GM19239 (cell line): ENCODE results near the gene RGS8.
A peak's percentile ranks its signal among the peaks of the same experiment; 100 is the strongest.

Source experiments
- DNase-seq: peaks from one replicate; pipeline ENCODE4 v3.0.0; 2011; ENCODE audit warnings: low spot score; ENCODE audit not compliant: insufficient read length
- FAIRE-seq: peaks from 2 replicates; lab custom pipeline; 2011; peaks lifted over from hg19 to GRCh38; lab: Jason Lieb, UNC

RGS8 gene

GRCh38 chr1:182674346-182675246 lies 9.8 kb downstream of the RGS8 start:
- no peak for DNase-seq

DNA sequence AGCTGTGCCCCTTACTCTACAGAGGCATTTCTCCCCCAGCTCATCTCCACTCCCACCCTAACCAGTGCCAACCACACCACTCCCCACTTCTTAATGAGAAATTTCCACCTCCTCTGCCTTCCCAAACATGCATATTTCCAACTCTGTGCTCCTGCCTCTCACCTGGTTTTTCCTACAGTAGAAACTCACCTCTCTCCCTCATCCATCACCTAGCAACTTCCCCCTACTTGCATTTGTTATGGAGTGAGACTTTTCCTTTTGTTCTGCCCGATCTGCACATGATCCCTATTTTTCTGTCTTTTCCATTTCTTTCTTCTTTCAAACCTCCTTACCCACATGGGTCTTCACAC lies 11.9 kb downstream of the RGS8 start:
- no peak for FAIRE-seq

More at GRCh38 chr1:182674346-182675246, 9.8 kb downstream of the RGS8 start:
- no peak for FAIRE-seq

GRCh38 chr1:182671750-182672486 lies 12.5 kb downstream of the RGS8 start:
- no peak for DNase-seq
- FAIRE-seq: no peak

More for the DNA sequence above, 11.9 kb downstream of the RGS8 start:
- DNase-seq: no peak

- no peak for FAIRE-seq
- DNase-seq: no peak
Measured at GRCh38 chr1:182670032-182670749, 14.2 kb downstream of the RGS8 start.

DNA sequence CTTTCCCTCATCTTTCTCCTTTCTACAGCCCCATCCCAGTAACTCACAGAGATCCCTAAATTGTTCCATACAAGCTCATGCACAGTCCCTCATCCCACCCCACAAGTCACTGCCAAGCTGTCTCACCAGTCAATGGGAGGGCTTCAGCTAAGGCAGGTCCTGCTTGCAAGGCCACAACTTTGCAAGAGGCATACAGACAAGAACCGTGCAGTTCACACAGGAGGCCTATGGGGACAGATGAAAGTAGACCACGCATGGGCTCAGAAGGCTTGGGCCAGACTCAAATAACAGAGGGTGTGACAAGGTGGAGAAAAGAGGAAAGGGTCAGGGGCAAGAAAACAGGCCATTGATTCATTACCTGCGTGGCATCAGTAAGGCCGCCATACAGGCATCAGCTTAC lies 15.1 kb downstream of the RGS8 start:
- DNase-seq (no peak), FAIRE-seq (no peak)

DNA sequence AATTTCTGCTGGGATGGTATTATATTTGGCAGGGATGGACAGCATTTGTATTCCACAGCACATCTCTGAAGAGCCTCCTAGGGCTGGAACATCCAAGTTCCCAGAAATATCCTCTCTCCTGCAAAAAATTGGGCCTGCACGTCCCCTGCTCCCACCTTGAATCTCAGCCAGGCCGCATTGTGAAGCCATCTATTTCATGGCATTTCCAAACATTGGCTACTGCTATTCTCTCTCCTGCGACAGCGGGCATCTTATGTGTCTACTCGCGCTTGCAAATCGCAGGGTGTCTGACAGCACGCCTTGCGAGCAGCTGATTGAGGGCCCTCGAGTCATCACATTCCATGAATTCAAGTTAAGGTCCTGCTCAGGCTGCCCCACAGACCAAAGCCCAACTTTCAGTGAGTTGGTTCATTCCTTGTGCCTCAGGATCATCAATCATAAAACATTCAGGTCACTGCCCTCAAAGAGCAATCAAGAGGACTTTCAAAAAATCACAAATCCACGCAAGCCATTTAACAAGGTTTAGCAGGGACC lies 15.8 kb downstream of the RGS8 start:
- DNase-seq (no peak), FAIRE-seq (no peak)

- FAIRE-seq: no peak
- DNase-seq: no peak
Measured at GRCh38 chr1:182667848-182668505, 16.4 kb downstream of the RGS8 start.

DNA sequence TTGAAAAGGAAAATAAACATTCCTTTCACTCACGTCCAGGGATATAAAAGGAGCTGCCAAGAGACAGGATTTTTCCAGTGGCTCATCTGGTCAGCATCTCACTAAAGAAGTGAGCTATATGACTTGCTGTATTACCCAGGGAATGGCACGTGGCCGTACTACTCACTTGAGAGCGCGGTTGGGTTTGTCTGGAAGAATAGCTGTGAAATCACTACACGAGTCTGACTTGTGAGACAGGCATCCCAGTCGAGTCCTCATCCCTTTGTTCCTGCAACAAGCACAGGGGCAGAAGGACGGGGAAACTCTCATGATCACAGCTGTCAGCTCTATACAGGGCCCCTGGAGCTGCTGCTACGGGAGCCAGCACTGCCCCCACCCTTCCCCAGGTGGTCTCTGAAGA lies 17.7 kb downstream of the RGS8 start:
- DNase-seq (no peak), FAIRE-seq (no peak)

GRCh38 chr1:182664296-182664695 lies 20.1 kb downstream of the RGS8 start:
- no peak for DNase-seq

DNA sequence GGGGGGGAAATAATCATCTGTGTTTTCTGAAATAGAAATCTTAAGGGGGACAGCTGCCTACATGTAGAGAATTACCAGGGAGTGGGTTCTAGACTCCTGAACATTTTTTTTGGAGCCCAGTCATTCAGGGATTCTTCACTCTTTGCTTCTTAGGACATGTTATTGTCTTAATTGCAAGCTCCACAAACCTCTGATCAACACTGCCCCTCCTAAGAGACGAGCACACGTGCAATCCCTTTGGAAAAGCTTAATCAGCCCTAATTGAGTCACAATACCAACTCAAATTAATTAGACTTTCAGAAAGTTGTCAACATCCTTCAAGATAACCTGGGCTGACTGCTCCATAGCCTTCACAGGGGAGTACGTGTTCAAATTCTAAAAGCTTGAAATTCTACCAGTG lies 21.4 kb downstream of the RGS8 start:
- DNase-seq (no peak), FAIRE-seq (no peak)

More at GRCh38 chr1:182664296-182664695, 20.1 kb downstream of the RGS8 start:
- no peak for FAIRE-seq

DNA sequence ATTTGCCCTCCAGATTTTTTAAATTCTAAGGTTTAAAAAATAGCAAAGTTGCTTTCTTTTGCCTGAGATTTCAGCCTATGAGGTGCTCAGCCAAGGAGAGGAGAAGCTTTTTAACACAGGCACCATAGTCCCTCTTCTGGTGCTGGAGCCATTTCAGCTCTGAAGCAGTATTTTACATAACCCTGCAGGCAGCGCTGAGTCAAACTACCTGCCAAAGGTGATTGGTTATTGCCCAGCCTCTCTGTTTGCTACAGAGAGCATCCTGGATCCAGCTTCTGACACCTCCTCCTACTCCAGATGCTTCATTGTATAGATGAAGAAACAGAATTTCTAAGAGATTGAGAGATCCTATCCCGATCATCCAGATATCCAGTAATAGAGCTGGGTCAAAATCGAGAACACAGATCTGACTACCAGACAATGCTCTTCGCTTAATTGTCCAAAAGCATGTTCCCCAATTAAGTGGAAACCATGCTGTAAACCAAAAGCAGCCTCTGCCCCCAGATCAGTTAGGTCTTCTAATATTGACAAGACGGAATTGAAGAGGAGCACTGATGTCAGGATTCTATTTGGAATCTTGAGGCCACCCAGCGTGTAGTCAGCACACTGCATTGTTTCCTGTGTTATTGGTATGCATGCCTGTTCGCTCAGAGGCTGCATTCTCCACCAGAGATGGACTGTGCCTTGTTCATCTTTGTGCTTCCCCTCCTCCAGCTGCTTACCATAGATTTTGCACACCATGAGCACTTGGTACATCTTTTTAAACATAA lies 22.1 kb downstream of the RGS8 start:
- FAIRE-seq (no peak), DNase-seq (no peak)

DNA sequence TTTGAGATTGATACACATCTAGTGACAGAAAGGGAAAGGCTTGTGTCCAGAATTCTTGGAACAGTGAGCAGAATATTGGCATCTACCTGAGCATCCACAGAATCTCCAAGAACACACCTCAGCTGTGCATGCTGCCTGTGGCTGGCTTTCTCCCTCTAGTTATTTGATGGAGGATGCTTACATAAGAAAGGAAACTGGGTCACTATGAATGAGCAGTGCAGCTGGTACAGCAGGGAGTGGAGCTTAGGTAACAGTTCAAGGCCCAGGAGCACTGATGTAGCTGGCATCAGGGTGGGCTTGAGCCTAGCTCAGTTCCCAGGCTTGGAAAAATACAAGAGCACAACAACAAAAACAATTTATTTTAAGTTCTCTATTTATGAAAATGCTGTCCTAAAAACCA lies 26.3 kb downstream of the RGS8 start:
- no peak for DNase-seq
- no peak for FAIRE-seq

- FAIRE-seq (no peak), DNase-seq (no peak)
Measured at GRCh38 chr1:182656842-182657397, 27.5 kb downstream of the RGS8 start.

GRCh38 chr1:182653986-182654385 lies 30.4 kb downstream of the RGS8 start:
- FAIRE-seq: no peak

DNA sequence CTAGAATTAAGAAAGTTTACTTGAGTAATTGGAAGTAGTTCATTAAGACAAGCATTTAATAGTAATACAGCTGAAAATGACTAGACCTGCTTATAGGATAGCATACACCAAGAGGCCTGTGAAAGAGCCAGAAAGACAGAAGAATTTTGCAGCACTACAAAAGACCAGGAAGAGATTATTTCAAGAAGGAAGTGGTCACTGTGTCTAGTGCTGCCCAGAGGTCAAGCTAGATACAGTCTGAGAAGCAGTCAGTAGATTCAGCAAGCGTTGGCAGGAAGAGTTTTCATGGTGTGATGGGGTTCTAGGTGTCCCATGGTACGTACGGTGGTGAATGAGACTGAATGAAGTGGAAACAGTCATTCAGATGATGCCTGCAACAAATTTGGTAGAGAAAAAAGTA lies 31.5 kb downstream of the RGS8 start:
- FAIRE-seq: no peak
- no peak for DNase-seq

More at GRCh38 chr1:182653986-182654385, 30.4 kb downstream of the RGS8 start:
- DNase-seq: no peak

DNA sequence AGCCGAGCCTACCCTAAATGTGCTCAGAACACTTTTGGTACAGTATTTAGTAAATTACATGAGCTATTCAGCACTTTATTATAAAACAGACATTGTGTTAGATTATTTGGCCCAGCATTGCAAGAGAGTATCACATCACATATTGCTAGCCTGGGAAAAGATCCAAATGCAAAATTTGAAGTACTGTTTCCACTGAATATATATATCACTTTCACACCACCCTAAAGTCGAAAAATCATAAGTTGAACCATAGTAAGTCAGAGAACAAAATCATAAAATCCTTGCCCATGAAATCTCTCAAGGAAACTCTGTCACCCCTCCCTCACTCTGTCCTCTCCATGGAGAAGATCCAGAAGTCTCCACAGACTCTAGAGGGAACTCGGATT lies 33.1 kb downstream of the RGS8 start:
- FAIRE-seq: no peak
- no peak for DNase-seq

- FAIRE-seq (peak; percentile 74), DNase-seq (no peak)
Measured at GRCh38 chr1:182650678-182651338, 33.6 kb downstream of the RGS8 start.

GRCh38 chr1:182649041-182649440 lies 35.3 kb downstream of the RGS8 start:
- DNase-seq: peak; percentile 19
- peak; percentile 40 for FAIRE-seq
